Renal cortex interstitium (tissue), 11 donors: ENCODE results near the gene CCDC6. TPM values are rescaled to one million over a fixed set of nuclear protein-coding genes. Genes with fewer than 3 reads are reported as not detected.

Experiments
- DNase-seq, 11 donors: peaks; one replicate each; pipeline ENCODE4 v3.0.0-alpha.2; 2013; ENCODE audit warnings: low read depth in 9 of 11, low spot score in 4 of 11; ENCODE audit errors: extremely low read depth in 1 of 11
- polyA plus RNA-seq, 3 donors: library from polyadenylated mRNA; unstranded; fragments of 120-200 nt; gene quantifications; one replicate each; pipeline ENCODE4 v1.2.1, GENCODE V29; 2013; ENCODE audit not compliant: insufficient read length in 3 of 3

The CCDC6 gene
- polyA plus RNA-seq, 3 donors = 38.4 to 46.2 (median 42.6) TPM

DNA sequence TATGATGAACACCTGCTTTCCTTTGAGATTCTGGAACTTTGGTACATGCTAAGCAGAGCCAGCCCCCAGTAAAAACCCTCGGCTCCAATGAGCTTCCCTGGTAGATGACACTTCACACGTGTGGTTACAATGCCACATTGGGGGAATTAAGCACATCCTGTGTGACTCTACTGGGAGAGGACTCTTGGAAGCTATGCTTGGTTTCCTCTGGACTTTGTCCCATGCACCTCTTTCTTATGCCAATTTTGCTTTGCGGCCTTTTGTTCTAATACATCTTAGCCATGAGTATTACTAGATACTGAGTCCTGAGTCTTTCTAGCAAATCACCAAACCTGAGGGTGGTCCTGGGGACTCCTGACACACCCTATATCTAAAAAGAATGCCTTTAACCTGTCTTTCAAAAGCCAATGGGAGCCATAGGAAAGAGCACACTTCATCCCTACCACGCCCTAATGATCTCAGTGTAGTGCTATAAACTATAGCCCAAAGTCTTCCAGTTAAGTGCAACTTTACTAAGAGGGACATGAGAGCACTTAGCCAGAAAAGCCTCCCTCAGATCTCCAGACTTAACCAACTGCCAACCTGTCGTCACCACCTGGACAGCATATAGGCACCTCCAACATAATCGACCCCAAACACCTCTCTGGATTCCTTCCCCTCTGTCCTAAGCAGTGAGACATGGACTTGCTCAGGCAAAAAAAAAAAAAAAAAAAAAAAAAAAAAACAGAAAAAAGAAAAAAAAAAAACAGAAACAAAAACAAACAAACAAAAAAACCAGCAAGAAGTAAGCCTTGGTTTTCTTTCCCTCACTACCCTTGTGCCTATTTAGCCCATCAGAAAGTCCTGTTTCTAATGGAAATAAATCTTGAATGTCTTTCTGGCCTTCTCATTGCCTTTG is 37.4 kb downstream of the CCDC6 start:
- no peak for DNase-seq

- DNase-seq = no peak
Observed at GRCh38 chr10:59867590-59867989, 38.8 kb downstream of the CCDC6 start.

- no peak for DNase-seq
Observed at GRCh38 chr10:59865101-59865500, 41.3 kb downstream of the CCDC6 start.

DNA sequence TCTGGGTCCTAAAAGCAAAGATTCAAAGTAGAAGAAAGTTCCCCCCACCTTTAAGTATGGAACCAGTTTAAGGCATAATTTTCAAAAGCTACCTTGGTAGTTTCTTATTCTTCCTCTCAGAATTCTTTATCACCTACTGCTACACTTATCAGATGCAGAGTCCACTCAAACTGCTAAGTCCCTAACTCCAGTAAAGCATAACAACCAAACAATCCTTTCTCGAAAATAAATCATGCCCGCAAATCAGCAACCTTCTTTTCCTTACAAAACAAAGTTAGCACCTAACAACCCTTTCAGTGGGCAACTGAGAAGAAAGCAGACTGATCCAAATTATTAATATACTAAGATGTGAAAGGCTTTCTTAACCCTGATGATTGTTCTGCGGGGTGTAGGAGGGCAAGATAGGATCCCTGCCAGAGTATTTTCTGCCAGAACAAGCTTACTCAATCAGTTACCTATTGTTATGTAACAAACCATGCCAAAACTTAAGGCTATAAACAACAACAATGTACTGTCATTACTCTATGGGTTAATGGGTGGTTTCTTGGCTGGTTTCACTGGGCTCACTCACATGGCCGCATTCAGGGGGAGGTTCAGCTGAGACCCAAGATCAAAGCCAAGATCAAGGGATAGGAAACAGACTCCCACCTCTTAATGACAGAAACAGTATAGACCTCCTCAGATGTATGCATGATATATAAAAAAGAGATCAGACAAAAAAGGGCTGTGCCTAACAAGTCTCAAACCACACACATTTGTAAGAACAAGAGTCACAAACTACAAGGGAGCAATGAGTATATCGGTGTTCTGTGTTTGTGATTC is 42.0 kb downstream of the CCDC6 start:
- DNase-seq = no peak

GRCh38 chr10:59859570-59859969 is 46.8 kb downstream of the CCDC6 start:
- no peak for DNase-seq

DNA sequence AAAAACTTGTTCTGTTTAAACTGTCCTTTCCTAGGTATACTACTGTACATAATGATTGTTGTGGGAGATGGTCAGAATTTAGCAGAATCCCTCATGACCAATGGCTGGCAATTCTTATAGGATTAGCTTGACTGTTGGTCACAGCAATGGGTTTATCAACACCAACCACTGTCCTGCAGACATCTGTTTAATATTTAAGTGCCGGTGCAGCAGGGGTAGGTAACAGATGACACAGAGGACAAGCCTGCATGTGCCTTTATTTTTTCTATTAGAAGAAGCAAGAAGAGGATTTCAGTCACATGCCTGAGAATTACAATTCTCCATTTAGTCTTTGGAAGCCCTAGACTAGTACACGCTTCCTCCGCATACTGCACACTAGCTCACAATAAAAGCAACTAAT is 48.4 kb downstream of the CCDC6 start:
- DNase-seq = no peak

DNA sequence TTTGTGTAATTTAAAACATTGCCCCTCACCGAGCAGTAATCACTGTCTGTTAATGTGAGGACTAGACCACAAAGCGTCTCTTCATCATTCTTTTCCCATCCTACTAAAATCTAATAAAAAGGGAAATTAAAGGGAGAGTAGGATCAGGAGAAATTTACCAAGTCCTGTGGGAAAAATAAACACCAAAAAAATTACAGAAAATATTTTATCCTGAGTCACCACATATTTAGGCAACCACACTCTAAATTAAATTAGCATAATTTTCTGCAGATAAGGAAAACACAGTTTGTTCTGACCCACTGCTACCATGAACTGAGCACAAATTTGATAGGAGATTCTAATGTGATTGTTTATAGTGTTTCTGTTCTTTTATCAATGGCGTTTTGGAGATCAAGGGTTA is 49.3 kb downstream of the CCDC6 start:
- DNase-seq = no peak

GRCh38 chr10:59856104-59856503 is 50.3 kb downstream of the CCDC6 start:
- no peak for DNase-seq

DNA sequence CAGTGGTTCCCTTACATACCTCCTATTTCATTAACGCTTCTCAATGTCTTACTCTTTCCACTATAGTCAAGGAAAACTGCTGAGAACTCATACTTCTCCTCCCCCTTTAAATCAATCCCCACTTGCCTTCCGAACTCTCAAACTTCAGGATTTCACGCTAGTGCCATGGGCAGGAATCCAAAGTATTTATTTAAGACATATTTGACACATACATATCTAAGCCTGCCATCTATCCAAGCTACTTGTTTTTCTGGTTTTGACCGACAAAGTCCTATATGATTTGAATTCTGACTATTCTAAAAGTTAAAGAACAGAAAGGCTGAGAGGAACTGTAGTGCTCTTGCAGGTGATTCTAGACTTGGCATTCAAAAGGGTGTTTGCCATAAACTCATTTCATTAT is 51.8 kb downstream of the CCDC6 start:
- DNase-seq = no peak

- no peak for DNase-seq
Observed at GRCh38 chr10:59852670-59853069, 53.7 kb downstream of the CCDC6 start.

DNA sequence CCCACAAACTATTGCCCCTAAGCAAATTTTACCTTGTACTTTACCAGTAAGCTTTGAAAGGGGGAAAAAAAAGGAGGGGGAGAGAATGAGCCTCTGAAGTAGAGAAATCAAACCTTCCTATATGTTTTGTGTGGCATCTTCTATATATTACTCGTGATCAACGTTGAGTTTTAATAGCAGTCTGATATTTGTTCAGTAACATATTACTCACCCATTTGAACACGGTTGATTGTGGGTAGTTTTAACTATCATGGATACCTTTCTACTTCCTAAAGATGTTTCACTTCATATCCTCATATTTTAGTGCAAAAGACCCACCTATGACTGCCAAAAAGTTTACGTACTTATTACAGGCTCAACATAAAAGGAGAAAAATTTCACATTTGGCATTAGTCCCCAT is 54.5 kb downstream of the CCDC6 start:
- no peak for DNase-seq

GRCh38 chr10:59847888-59848287 is 58.5 kb downstream of the CCDC6 start:
- DNase-seq = no peak

GRCh38 chr10:59847326-59847725 is 59.0 kb downstream of the CCDC6 start:
- DNase-seq = no peak

- DNase-seq = no peak
Observed at GRCh38 chr10:59844436-59844835, 61.9 kb downstream of the CCDC6 start.

DNA sequence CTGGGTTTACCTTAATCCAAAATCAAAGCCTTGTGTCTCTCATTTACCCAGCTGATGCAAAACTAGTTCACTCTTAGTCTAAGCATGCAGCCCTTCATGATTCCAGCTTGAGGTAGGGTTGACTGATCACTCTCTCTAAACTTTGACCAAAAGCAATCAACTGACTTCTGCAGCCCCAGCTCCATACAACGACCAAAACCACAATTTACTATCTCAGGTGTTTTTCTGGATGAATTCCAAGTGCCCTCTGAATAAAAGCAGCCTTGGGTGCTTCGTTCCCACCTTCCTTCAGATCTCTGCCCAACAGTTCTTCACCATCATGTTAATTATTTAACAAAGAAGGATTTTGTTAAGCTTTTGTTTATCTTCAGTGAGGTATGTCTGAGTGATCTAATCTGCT is 62.6 kb downstream of the CCDC6 start:
- no peak for DNase-seq

- no peak for DNase-seq
Observed at GRCh38 chr10:59839576-59839975, 66.8 kb downstream of the CCDC6 start.

GRCh38 chr10:59838085-59838789 is 68.1 kb downstream of the CCDC6 start:
- DNase-seq = no peak

DNA sequence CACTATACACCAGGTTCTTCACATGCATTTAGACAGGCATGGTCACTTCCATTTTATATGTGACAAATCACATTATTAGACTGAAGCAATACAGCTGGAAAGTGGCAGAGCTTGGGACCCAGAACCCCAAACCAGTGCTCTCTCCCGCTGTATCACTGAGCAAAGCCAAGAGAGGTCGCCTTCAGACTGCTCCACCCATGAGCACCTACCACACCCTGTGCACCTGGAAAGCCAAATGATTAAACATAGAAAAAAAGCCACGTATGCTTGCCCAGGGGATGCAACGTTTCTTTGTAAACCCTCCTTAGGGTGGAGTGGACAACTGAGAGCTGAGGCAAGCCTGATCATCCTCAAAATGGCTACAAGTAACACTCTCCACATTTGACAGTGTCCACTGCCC is 72.5 kb downstream of the CCDC6 start:
- DNase-seq = no peak

- no peak for DNase-seq
Observed at GRCh38 chr10:59832506-59832905, 73.8 kb downstream of the CCDC6 start.
